H1 (cell line): ENCODE data around the gene ARHGEF12. TPM values are rescaled to one million over a fixed set of nuclear protein-coding genes. Genes with fewer than 3 reads are reported as not detected.

Experiments used
- CTCF ChIA-PET: fragments of 300-600 bp; sonication (Branson Sonifier 250); formaldehyde crosslinking; loops from one replicate; lab custom pipeline; 2021; ENCODE audit not compliant: partially characterized antibody; lab: Charles Lee
- POLR2A ChIA-PET: fragments of 300-600 bp; sonication (Branson Sonifier 250); formaldehyde crosslinking; loops from one replicate; lab custom pipeline; 2021; ENCODE audit warnings: inconsistent platforms; ENCODE audit not compliant: partially characterized antibody; lab: Charles Lee
- DNase-seq, 2 experiments: peaks; one replicate each; pipeline versions ENCODE4 v3.0.0 to v3.0.0-alpha.2; 2010 to 2022; ENCODE audit warnings: low spot score in 2 of 2, low read depth in 1 of 2, mixed read lengths in 1 of 2
- FAIRE-seq: peaks from 2 replicates; lab custom pipeline; 2011; peaks lifted over from hg19 to GRCh38; lab: Jason Lieb, UNC
- H2AFZ ChIP-seq: 2 replicates; pipeline ENCODE4 v1.8.1; 2012; ENCODE audit warnings: low read length, inconsistent platforms
- H2AK5ac ChIP-seq: 2 replicates; pipeline ENCODE4 v1.6.1; 2013; ENCODE audit warnings: low read depth, low read length
- H2BK120ac ChIP-seq: replicated peaks from 2 replicates; pipeline ENCODE3; 2013; ENCODE audit warnings: low read depth, low read length, inconsistent platforms
- H2BK12ac ChIP-seq: 2 replicates; pipeline ENCODE4 v1.6.1; 2013; ENCODE audit warnings: low read depth, low read length
- H2BK15ac ChIP-seq: 2 replicates; pipeline ENCODE4 v1.6.1; 2013; ENCODE audit warnings: low read length
- H2BK20ac ChIP-seq: 2 replicates; pipeline ENCODE4 v1.6.1; 2013; ENCODE audit warnings: low read length
- H2BK5ac ChIP-seq: 2 replicates; pipeline ENCODE4 v1.6.1; 2013; ENCODE audit warnings: low read depth, low read length
- H3K14ac ChIP-seq: 2 replicates; pipeline ENCODE4 v1.6.1; 2013; ENCODE audit warnings: inconsistent platforms; ENCODE audit not compliant: insufficient read length
- H3K18ac ChIP-seq: 2 replicates; pipeline ENCODE4 v1.6.1; 2013; ENCODE audit warnings: low read length; ENCODE audit errors: extremely low read depth
- H3K23ac ChIP-seq: 2 replicates; pipeline ENCODE4 v1.6.1; 2013; ENCODE audit warnings: inconsistent platforms; ENCODE audit not compliant: insufficient read length
- H3K23me2 ChIP-seq: 2 replicates; pipeline ENCODE4 v1.6.1; 2013; ENCODE audit warnings: low read depth, low read length
- H3K27ac ChIP-seq: 2 replicates; pipeline ENCODE4 v1.6.1; 2011; ENCODE audit warnings: low read depth, low read length, inconsistent platforms
- H3K27me3 ChIP-seq, 4 experiments: replicated peaks in 1 of 4; 1 replicate in 1 of 4; 2 replicates in 3 of 4; pipeline versions ENCODE4 v1.6.1 to v1.8.1; 2011 to 2013; ENCODE audit warnings: low read length in 3 of 4, mild to moderate bottlenecking in 3 of 4, inconsistent platforms in 2 of 4, mixed read lengths in 2 of 4, moderate library complexity in 1 of 4; ENCODE audit not compliant: control insufficient read depth in 3 of 4, insufficient read depth in 3 of 4; ENCODE audit errors: extremely low read depth in 1 of 4
- H3K36me3 ChIP-seq, 4 experiments: 2 replicates each; pipeline versions ENCODE4 v1.6.1 to v1.8.1; 2011 to 2013; ENCODE audit warnings: mild to moderate bottlenecking in 4 of 4, low read length in 3 of 4, moderate library complexity in 2 of 4, control low read depth in 1 of 4, inconsistent platforms in 1 of 4; ENCODE audit not compliant: insufficient read depth in 4 of 4, control insufficient read depth in 2 of 4
- H3K4ac ChIP-seq: replicated peaks from 2 replicates; pipeline ENCODE3; 2013; ENCODE audit warnings: low read length, low read depth, mixed read lengths, inconsistent platforms; ENCODE audit not compliant: insufficient read length
- H3K4me1 ChIP-seq, 4 experiments: replicated peaks in 1 of 4; 1 replicate in 1 of 4; 2 replicates in 3 of 4; pipeline versions ENCODE4 v1.6.1 to v1.8.1; 2011 to 2013; ENCODE audit warnings: low read length in 3 of 4, inconsistent platforms in 2 of 4, mixed read lengths in 1 of 4; ENCODE audit not compliant: insufficient read depth in 4 of 4, control insufficient read depth in 3 of 4
- H3K4me2 ChIP-seq, 2 experiments: 2 replicates each; pipeline versions ENCODE4 v1.6.1 to v1.8.1; 2011 to 2013; ENCODE audit warnings: low read depth in 2 of 2, low read length in 2 of 2, control low read depth in 1 of 2, inconsistent platforms in 1 of 2, mild to moderate bottlenecking in 1 of 2; ENCODE audit not compliant: insufficient read depth in 1 of 2
- H3K4me3 ChIP-seq, 4 experiments: fragments of 200-600, 300-600 bp in 1 of 4; sonication (generic), shearing (Covaris generic), sonication (Bioruptor Twin) in 1 of 4; 2 replicates each; pipeline versions ENCODE4 v1.5.1 to v1.8.1; 2011 to 2016; ENCODE audit warnings: low read length in 4 of 4, low read depth in 3 of 4, control low read depth in 2 of 4, inconsistent platforms in 2 of 4, mild to moderate bottlenecking in 2 of 4, mixed read lengths in 1 of 4, moderate library complexity in 1 of 4; ENCODE audit not compliant: insufficient read depth in 2 of 4; ENCODE audit errors: extremely low read depth in 1 of 4
- H3K56ac ChIP-seq: replicated peaks from 2 replicates; pipeline ENCODE3; 2013; ENCODE audit warnings: low read depth, mild to moderate bottlenecking, mixed read lengths, low read length, inconsistent platforms; ENCODE audit not compliant: insufficient read length
- H3K79me1 ChIP-seq: 2 replicates; pipeline ENCODE4 v1.6.1; 2013; ENCODE audit warnings: low read depth, low read length, control low read depth
- H3K79me2 ChIP-seq, 2 experiments: 2 replicates each; pipeline versions ENCODE4 v1.6.1 to v1.8.1; 2012 to 2013; ENCODE audit warnings: low read length in 2 of 2, mild to moderate bottlenecking in 2 of 2, inconsistent platforms in 1 of 2; ENCODE audit not compliant: insufficient read depth in 2 of 2, control insufficient read depth in 1 of 2
- H3K9ac ChIP-seq, 4 experiments: replicated peaks in 1 of 4; 1 replicate in 1 of 4; 2 replicates in 3 of 4; pipeline versions ENCODE4 v1.6.1 to v1.8.1; 2011 to 2013; ENCODE audit warnings: low read depth in 3 of 4, low read length in 3 of 4, control low read depth in 2 of 4, mild to moderate bottlenecking in 2 of 4, moderate library complexity in 2 of 4, inconsistent platforms in 1 of 4; ENCODE audit errors: extremely low read depth in 1 of 4
- H3K9me3 ChIP-seq, 2 experiments: 2 replicates each; pipeline versions ENCODE4 v1.6.1 to v1.8.1; 2012 to 2013; ENCODE audit warnings: mild to moderate bottlenecking in 2 of 2, moderate library complexity in 2 of 2, control low read depth in 1 of 2, inconsistent platforms in 1 of 2, low read depth in 1 of 2, low read length in 1 of 2, mixed read lengths in 1 of 2; ENCODE audit not compliant: insufficient read depth in 2 of 2
- H4K20me1 ChIP-seq, 2 experiments: replicated peaks in 1 of 2; 2 replicates each; pipeline versions ENCODE3 to v1.8.1; 2011 to 2013; ENCODE audit warnings: inconsistent platforms in 2 of 2, low read length in 2 of 2, mild to moderate bottlenecking in 1 of 2; ENCODE audit not compliant: insufficient read depth in 2 of 2, control insufficient read depth in 1 of 2
- H4K5ac ChIP-seq: 2 replicates; pipeline ENCODE4 v1.6.1; 2013; ENCODE audit warnings: low read length, low read depth, mixed read lengths, inconsistent platforms; ENCODE audit not compliant: insufficient read length
- H4K8ac ChIP-seq: 2 replicates; pipeline ENCODE4 v1.8.0; 2013; ENCODE audit warnings: mild to moderate bottlenecking, moderate library complexity, low read length, inconsistent platforms; ENCODE audit not compliant: insufficient read depth; ENCODE audit errors: extremely low read depth
- H4K91ac ChIP-seq: replicated peaks from 2 replicates; pipeline ENCODE3; 2013; ENCODE audit warnings: low read length, mixed read lengths, inconsistent platforms; ENCODE audit not compliant: insufficient read length
- ASH2L ChIP-seq: fragments of 200-600, 300-600 bp; sonication (generic); IDR thresholded peaks from one replicate; pipeline ENCODE4 v1.7.1; 2017; ENCODE audit warnings: low read length
- BRCA1 ChIP-seq: IDR thresholded peaks from 2 replicates; pipeline ENCODE4 v1.6.1; 2012; ENCODE audit warnings: low read depth, low read length, improper control_type of control experiment
- CBX5 ChIP-seq: fragments of 300-800, 300-1000 bp; sonication (generic); IDR thresholded peaks from 2 replicates; pipeline ENCODE4 v1.7.1; 2016; ENCODE audit warnings: antibody characterized with exemption, low read length, low read depth
- CHD2 ChIP-seq: IDR thresholded peaks from 2 replicates; pipeline ENCODE4 v1.6.1; 2012; ENCODE audit warnings: low read length, improper control_type of control experiment
- CTBP2 ChIP-seq: IDR thresholded peaks from 2 replicates; pipeline ENCODE4 v1.7.0; 2011; ENCODE audit warnings: borderline replicate concordance, mild to moderate bottlenecking, moderate library complexity, mixed read lengths, low read length; ENCODE audit not compliant: insufficient read depth, insufficient read length
- EP300 ChIP-seq, 2 experiments: IDR thresholded peaks; 1 replicate in 1 of 2; 2 replicates in 1 of 2; pipeline ENCODE4 v1.6.1; 2011 to 2012; ENCODE audit warnings: low read depth in 2 of 2, low read length in 2 of 2, mild to moderate bottlenecking in 2 of 2, borderline replicate concordance in 1 of 2, inconsistent platforms in 1 of 2, moderate library complexity in 1 of 2
- GABPA ChIP-seq: IDR thresholded peaks from 2 replicates; pipeline ENCODE4 v1.6.1; 2011; ENCODE audit warnings: mild to moderate bottlenecking, low read length, moderate library complexity, borderline replicate concordance; ENCODE audit not compliant: insufficient read depth
- GTF2F1 ChIP-seq: IDR thresholded peaks from 2 replicates; pipeline ENCODE4 v1.6.1; 2012; ENCODE audit warnings: low read depth, low read length, improper control_type of control experiment, borderline replicate concordance
- JUND ChIP-seq: IDR thresholded peaks from 2 replicates; pipeline ENCODE4 v1.6.1; 2011; ENCODE audit warnings: mild to moderate bottlenecking, improper control_type of control experiment, low read length
- NRF1 ChIP-seq: IDR thresholded peaks from 2 replicates; pipeline ENCODE4 v1.6.1; 2011; ENCODE audit warnings: mild to moderate bottlenecking, low read depth, low read length, improper control_type of control experiment
- POLR2AphosphoS5 ChIP-seq: IDR thresholded peaks from 2 replicates; pipeline ENCODE4 v1.6.1; 2011; ENCODE audit warnings: low read depth, low read length
- SIN3A ChIP-seq, 2 experiments: IDR thresholded peaks in 1 of 2; conservative IDR thresholded peaks in 1 of 2; 2 replicates each; pipeline ENCODE4 v1.6.1; 2011 to 2012; ENCODE audit warnings: low read length in 2 of 2, improper control_type of control experiment in 1 of 2, low read depth in 1 of 2, mild to moderate bottlenecking in 1 of 2
- SP1 ChIP-seq: IDR thresholded peaks from 2 replicates; pipeline ENCODE4 v1.6.1; 2011; ENCODE audit warnings: low read depth, low read length
- SP4 ChIP-seq: IDR thresholded peaks from 2 replicates; pipeline ENCODE4 v1.6.1; 2012; ENCODE audit warnings: low read length, inconsistent platforms
- WGBS, 2 experiments: shearing (Covaris generic) in 1 of 2; methylation state at CpG; one replicate each; pipeline versions ENCODE4 v1.1.6 to v1.1.7; 2013 to 2015; ENCODE audit warnings: low lambda C conversion rate in 2 of 2, mixed read lengths in 2 of 2, inconsistent platforms in 1 of 2, low coverage in 1 of 2, missing lambda C conversion rate in 1 of 2; ENCODE audit not compliant: insufficient replicate concordance in 2 of 2, insufficient coverage in 1 of 2, insufficient read length in 1 of 2; ENCODE audit errors: extremely low coverage in 1 of 2, missing lambda C conversion rate in 1 of 2; 5-methylcytosine and 5-hydroxymethylcytosine counted together
- polyA plus RNA-seq, 7 experiments: library from polyadenylated mRNA; depleted of rRNA in 3 of 7; stranded (reverse) in 5 of 7; unstranded in 2 of 7; fragments of >200 nt in 5 of 7; fragments of 200-250 nt in 2 of 7; gene quantifications; 1 replicate in 5 of 7; 2 replicates in 1 of 7; 4 replicates in 1 of 7; pipeline versions ENCODE4 v1.2.1 to v1.2.3, GENCODE V29; 2011 to 2013; ENCODE audit warnings: missing spikeins in 2 of 7, mixed read lengths in 2 of 7
- total RNA-seq: library from RNA; stranded (reverse); fragmentation: NEBNext Ultra II Directional; extraction: Animal tissue kit (Norgen Biotek cat#: 25700); gene quantifications from 2 replicates; pipeline ENCODE4 v1.2.1, GENCODE V29; 2021

ARHGEF12 gene
- total and polyA plus RNA-seq, 2 of the 8 experiments (the other 6 are each of a cell fraction or from before 2014, with no cell fraction given): 5.1 to 33.7 TPM

GRCh38 chr11:120305286-120305685 lies 30.9 kb upstream of the ARHGEF12 start:
- Histone ChIP-seq H3K18ac (no peak overlapping the region), H3K27ac (no peak overlapping the region), H2AK5ac (no peak overlapping the region), H3K4me2 (no peak overlapping the region), H2BK12ac (0 out of 2 replicates have a peak overlapping the region, but pooled peaks have one; percentile 64), H2BK20ac (no peak overlapping the region), H3K4ac (no peak overlapping the region), H3K23me2 (no peaks in the 10 kb centered on the region), H4K5ac (no peak overlapping the region), H3K4me3 (no peak overlapping the region), H3K36me3 (no peaks in the 10 kb centered on the region), H2AFZ (no peak overlapping the region), H3K9ac (no peak overlapping the region), H4K8ac (no peak overlapping the region; the same call in 1 of the 2 replicates), H3K9me3 (no peaks in the 10 kb centered on the region), H3K56ac (no peak overlapping the region), H2BK120ac (no peak overlapping the region), H2BK15ac (peak overlapping the region; percentile 47; the same call in 1 of the 2 replicates), H3K23ac (no peak overlapping the region), H3K27me3 (peaks cover 0 to 7% (median 0%) of the 10 kb centered on the region in 4 experiments; a peak in 2 of 7 replicates), H3K14ac (no peak overlapping the region), H2BK5ac (0 out of 2 replicates have a peak overlapping the region, but pooled peaks have one; percentile 3), H3K4me1 (peaks cover 0 to 12% (median 5%) of the 10 kb centered on the region in 4 experiments; a peak in 5 of 7 replicates), H4K20me1 (no peaks in the 10 kb centered on the region), H3K79me2 (no peaks in the 10 kb centered on the region), H4K91ac (no peak overlapping the region), H3K79me1 (no peaks in the 10 kb centered on the region)
- CTCF ChIA-PET: interaction anchor here (0.6 to 31.5 kb wide), 8 partner anchors 12 to 758 kb away, joined by 3 to 1412 read pairs (median 4); partner anchors contain the start of gene POU2F3
- WGBS, 2 experiments: 90% methylated on average over 11 of the region's 12 CpGs; no CpG with 5 or more reads in 1 of the 2 experiments
- POLR2A ChIA-PET: interaction anchor here (8.8 kb wide), 1 partner anchor 68 kb away, joined by 69 read pairs; no protein-coding TSS in a partner anchor
- DNase-seq (no peak), FAIRE-seq (no peak)
- TF ChIP-seq ASH2L (no peak), SP4 (no peak), POLR2AphosphoS5 (no peak), BRCA1 (no peak), CHD2 (no peak), GTF2F1 (no peak), CBX5 (no peak), EP300 (IDR thresholded peaks at IDR 0.05; ENCODE audit: borderline replicate concordance in 1 of 2, low read depth in 2 of 2, low read length in 2 of 2) (no peak), GABPA (no peak), CTBP2 (no peak), SIN3A (conservative IDR thresholded peaks at IDR 0.05 in 1 of 2, IDR thresholded peaks at IDR 0.05 in 1 of 2; ENCODE audit: low read depth in 1 of 2, low read length in 2 of 2) (no peak), NRF1 (no peak), SP1 (no peak), JUND (no peak)
